Measurements from ENCODE around the gene WSB1. TPM values are rescaled to one million over a fixed set of nuclear protein-coding genes. Genes with fewer than 3 reads are reported as not detected.

WSB1 gene
- total and polyA plus RNA-seq, 9 of the 15 experiments (the other 6 are each of a cell fraction or from before 2014, with no cell fraction given) = 22.8 to 229 (median 81.1) TPM

GRCh38 chr17:27332485-27333409 lies 38.8 kb downstream of the WSB1 start (continued):
- TF ChIP-seq, protein P1, sequence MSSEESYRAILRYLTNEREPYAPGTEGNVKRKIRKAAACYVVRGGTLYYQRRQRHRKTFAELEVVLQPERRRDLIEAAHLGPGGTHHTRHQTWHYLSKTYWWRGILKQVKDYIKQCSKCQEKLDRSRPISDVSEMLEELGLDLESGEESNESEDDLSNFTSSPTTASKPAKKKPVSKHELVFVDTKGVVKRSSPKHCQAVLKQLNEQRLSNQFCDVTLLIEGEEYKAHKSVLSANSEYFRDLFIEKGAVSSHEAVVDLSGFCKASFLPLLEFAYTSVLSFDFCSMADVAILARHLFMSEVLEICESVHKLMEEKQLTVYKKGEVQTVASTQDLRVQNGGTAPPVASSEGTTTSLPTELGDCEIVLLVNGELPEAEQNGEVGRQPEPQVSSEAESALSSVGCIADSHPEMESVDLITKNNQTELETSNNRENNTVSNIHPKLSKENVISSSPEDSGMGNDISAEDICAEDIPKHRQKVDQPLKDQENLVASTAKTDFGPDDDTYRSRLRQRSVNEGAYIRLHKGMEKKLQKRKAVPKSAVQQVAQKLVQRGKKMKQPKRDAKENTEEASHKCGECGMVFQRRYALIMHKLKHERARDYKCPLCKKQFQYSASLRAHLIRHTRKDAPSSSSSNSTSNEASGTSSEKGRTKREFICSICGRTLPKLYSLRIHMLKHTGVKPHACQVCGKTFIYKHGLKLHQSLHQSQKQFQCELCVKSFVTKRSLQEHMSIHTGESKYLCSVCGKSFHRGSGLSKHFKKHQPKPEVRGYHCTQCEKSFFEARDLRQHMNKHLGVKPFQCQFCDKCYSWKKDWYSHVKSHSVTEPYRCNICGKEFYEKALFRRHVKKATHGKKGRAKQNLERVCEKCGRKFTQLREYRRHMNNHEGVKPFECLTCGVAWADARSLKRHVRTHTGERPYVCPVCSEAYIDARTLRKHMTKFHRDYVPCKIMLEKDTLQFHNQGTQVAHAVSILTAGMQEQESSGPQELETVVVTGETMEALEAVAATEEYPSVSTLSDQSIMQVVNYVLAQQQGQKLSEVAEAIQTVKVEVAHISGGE (CRISPR knock-in tag; IDR thresholded peaks at IDR 0.05) = no peak; a peak in 2 of 6 replicates
- no peak for TF ChIP-seq KLF6 (CRISPR knock-in tag; IDR thresholded peaks at IDR 0.05; ENCODE audit: borderline replicate concordance)
- TF ChIP-seq PURB (CRISPR knock-in tag; IDR thresholded peaks at IDR 0.05; ENCODE audit: low read depth) = no peak
- peak; percentile 31; the same call in 1 of the 2 replicates for TF ChIP-seq HCFC1 (IDR thresholded peaks at IDR 0.05; ENCODE audit: low read depth, low read length)
- TF ChIP-seq ZNF707 (CRISPR knock-in tag; conservative IDR thresholded peaks at IDR 0.05) = no peak
- no peak for TF ChIP-seq CEBPG (CRISPR knock-in tag; IDR thresholded peaks at IDR 0.05)
- TF ChIP-seq CEBPG (tag; conservative IDR thresholded peaks at IDR 0.05 in 1 of 2, IDR thresholded peaks at IDR 0.05 in 1 of 2) = peak in 1 of 2 experiments; percentile 46; a peak in 2 of 4 replicates
- TF ChIP-seq FOSL1 (tag; conservative IDR thresholded peaks at IDR 0.05) = peak; percentile 100
- no peak for TF ChIP-seq SMARCA5 (IDR thresholded peaks at IDR 0.05)
- 0 out of 4 replicates have a peak, but pooled peaks of 1 of the 2 experiments have one; percentile 43 for TF ChIP-seq NONO (IDR thresholded peaks at IDR 0.05; ENCODE audit: low read depth in 2 of 2, low read length in 1 of 2)
- TF ChIP-seq ZNF764 (CRISPR knock-in tag; IDR thresholded peaks at IDR 0.05; ENCODE audit: low read depth) = no peak
- TF ChIP-seq, protein P2, sequence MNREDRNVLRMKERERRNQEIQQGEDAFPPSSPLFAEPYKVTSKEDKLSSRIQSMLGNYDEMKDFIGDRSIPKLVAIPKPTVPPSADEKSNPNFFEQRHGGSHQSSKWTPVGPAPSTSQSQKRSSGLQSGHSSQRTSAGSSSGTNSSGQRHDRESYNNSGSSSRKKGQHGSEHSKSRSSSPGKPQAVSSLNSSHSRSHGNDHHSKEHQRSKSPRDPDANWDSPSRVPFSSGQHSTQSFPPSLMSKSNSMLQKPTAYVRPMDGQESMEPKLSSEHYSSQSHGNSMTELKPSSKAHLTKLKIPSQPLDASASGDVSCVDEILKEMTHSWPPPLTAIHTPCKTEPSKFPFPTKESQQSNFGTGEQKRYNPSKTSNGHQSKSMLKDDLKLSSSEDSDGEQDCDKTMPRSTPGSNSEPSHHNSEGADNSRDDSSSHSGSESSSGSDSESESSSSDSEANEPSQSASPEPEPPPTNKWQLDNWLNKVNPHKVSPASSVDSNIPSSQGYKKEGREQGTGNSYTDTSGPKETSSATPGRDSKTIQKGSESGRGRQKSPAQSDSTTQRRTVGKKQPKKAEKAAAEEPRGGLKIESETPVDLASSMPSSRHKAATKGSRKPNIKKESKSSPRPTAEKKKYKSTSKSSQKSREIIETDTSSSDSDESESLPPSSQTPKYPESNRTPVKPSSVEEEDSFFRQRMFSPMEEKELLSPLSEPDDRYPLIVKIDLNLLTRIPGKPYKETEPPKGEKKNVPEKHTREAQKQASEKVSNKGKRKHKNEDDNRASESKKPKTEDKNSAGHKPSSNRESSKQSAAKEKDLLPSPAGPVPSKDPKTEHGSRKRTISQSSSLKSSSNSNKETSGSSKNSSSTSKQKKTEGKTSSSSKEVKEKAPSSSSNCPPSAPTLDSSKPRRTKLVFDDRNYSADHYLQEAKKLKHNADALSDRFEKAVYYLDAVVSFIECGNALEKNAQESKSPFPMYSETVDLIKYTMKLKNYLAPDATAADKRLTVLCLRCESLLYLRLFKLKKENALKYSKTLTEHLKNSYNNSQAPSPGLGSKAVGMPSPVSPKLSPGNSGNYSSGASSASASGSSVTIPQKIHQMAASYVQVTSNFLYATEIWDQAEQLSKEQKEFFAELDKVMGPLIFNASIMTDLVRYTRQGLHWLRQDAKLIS (CRISPR knock-in tag; IDR thresholded peaks at IDR 0.05) = peak; percentile 63
- TF ChIP-seq POLR2H (tag; IDR thresholded peaks at IDR 0.05; ENCODE audit: low read depth) = peak; percentile 57
- TF ChIP-seq ZNF3 (CRISPR knock-in tag; IDR thresholded peaks at IDR 0.05) = no peak
- TF ChIP-seq, protein P3, sequence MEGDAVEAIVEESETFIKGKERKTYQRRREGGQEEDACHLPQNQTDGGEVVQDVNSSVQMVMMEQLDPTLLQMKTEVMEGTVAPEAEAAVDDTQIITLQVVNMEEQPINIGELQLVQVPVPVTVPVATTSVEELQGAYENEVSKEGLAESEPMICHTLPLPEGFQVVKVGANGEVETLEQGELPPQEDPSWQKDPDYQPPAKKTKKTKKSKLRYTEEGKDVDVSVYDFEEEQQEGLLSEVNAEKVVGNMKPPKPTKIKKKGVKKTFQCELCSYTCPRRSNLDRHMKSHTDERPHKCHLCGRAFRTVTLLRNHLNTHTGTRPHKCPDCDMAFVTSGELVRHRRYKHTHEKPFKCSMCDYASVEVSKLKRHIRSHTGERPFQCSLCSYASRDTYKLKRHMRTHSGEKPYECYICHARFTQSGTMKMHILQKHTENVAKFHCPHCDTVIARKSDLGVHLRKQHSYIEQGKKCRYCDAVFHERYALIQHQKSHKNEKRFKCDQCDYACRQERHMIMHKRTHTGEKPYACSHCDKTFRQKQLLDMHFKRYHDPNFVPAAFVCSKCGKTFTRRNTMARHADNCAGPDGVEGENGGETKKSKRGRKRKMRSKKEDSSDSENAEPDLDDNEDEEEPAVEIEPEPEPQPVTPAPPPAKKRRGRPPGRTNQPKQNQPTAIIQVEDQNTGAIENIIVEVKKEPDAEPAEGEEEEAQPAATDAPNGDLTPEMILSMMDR (IDR thresholded peaks at IDR 0.05 in 2 of 3, conservative IDR thresholded peaks at IDR 0.05 in 1 of 3; ENCODE audit: insufficient read depth in 2 of 3, low read depth in 1 of 3, low read length in 3 of 3) = peak; percentile 90 to 96 (median 95)
- TF ChIP-seq NCOA2 (IDR thresholded peaks at IDR 0.05; ENCODE audit: partially characterized antibody in 2 of 2) = no peak
